ENCODE data around the gene SH2D7.

GRCh38 chr15:78130466-78131294, 38.3 kb downstream of the SH2D7 start:
- TF ChIP-seq CTCF (IDR thresholded peaks at IDR 0.05) (no peak), POLR2A (IDR thresholded peaks at IDR 0.05) (no peak)
